Gastrocnemius medialis (tissue), 4 donors: ENCODE results near the gene PPP1R3D. TPM values are rescaled to one million over a fixed set of nuclear protein-coding genes. Genes with fewer than 3 reads are reported as not detected.
"Not testable (repeated sequence)": the region's sequence is repeated elsewhere in the genome, so short reads cannot be mapped to it uniquely, and the experiment has no call there.

ENCODE experiments used
- ATAC-seq, 2 donors: fragments of 150-250 bp; one replicate each; pipeline ENCODE4 v1.9.1; 2016
- DNase-seq, 2 donors: peaks; one replicate each; pipeline ENCODE4 v3.0.0-alpha.2; 2019
- H3K27ac ChIP-seq, 4 donors: fragments of 200-600 bp; sonication (generic); 1 replicate in 1 of 4; 2 replicates in 3 of 4; pipeline ENCODE4 v1.5.1; 2016 to 2018; ENCODE audit warnings: mild to moderate bottlenecking in 2 of 4, moderate library complexity in 1 of 4
- H3K27me3 ChIP-seq, 3 donors: fragments of 200-600 bp; sonication (generic) in 2 of 3; 1 replicate in 1 of 3; 2 replicates in 2 of 3; pipeline versions ENCODE4 v1.5.1 to v1.6.0; 2016 to 2019; ENCODE audit warnings: mild to moderate bottlenecking in 1 of 3, moderate library complexity in 1 of 3
- H3K36me3 ChIP-seq, 2 donors: fragments of 200-600 bp; sonication (generic) in 1 of 2; one replicate each; pipeline ENCODE4 v1.5.1; 2017 to 2018
- H3K4me1 ChIP-seq, 2 donors: fragments of 200-600 bp; sonication (generic) in 1 of 2; one replicate each; pipeline ENCODE4 v1.5.1; 2016 to 2017; ENCODE audit warnings: mild to moderate bottlenecking in 2 of 2
- H3K4me3 ChIP-seq, 4 donors: fragments of 200-600 bp; sonication (generic) in 3 of 4; 1 replicate in 1 of 4; 2 replicates in 3 of 4; pipeline ENCODE4 v1.5.1; 2016 to 2019; ENCODE audit warnings: mild to moderate bottlenecking in 2 of 4
- H3K9me3 ChIP-seq, 3 donors: fragments of 200-600 bp; sonication (generic) in 2 of 3; 1 replicate in 1 of 3; 2 replicates in 2 of 3; pipeline ENCODE4 v1.5.1; 2016 to 2019
- CTCF ChIP-seq, 5 experiments: fragments of 450-650 bp in 3 of 5; fragments of 200-600 bp in 2 of 5; sonication (generic) in 2 of 5; IDR thresholded peaks in 4 of 5; conservative IDR thresholded peaks in 1 of 5; 1 replicate in 4 of 5; 2 replicates in 1 of 5; pipeline ENCODE4 v1.5.1; 2016 to 2019; ENCODE audit warnings: antibody characterized with exemption in 5 of 5, mild to moderate bottlenecking in 3 of 5, moderate library complexity in 3 of 5
- POLR2A ChIP-seq, 2 donors: fragments of 450-650 bp; IDR thresholded peaks; one replicate each; pipeline ENCODE4 v1.6.1; 2017; ENCODE audit warnings: antibody characterized with exemption in 2 of 2, mild to moderate bottlenecking in 2 of 2, moderate library complexity in 2 of 2
- in situ Hi-C, 4 donors: fragments of 200-750 bp; cut with MboI; loops; one replicate each; pipeline versions ENCODE4 v1.15.0 to v1.8.0; 2017; ENCODE audit warnings: low sequenced_read_pairs in 4 of 4
- intact Hi-C: fragments of 100-400 bp; cut with DNase I; formaldehyde crosslinking; loops from one replicate; pipeline ENCODE4 v1.15.1; 2023; ENCODE audit warnings: low total_unique reads
- total RNA-seq, 4 donors: library from RNA; depleted of rRNA; stranded (reverse); fragments of >200 nt; gene quantifications; one replicate each; pipeline versions ENCODE4 v1.1.0 to v1.2.3, GENCODE V29; 2016

PPP1R3D gene
- total RNA-seq, 4 donors from 2014 or later, result 4.1 to 12.0 (median 10.8) TPM

GRCh38 chr20:59908855-59909254 is 31.2 kb downstream of the PPP1R3D start:
- Histone ChIP-seq H3K27me3 (no peaks in the 10 kb centered on the region), H3K9me3 (no peaks in the 10 kb centered on the region), H3K36me3 (no peaks in the 10 kb centered on the region), H3K27ac (no peak overlapping the region), H3K4me1 (no peaks in the 10 kb centered on the region), H3K4me3 (no peak overlapping the region)
- intact Hi-C loops, result no loop called here
- TF ChIP-seq POLR2A (IDR thresholded peaks at IDR 0.05) (no peak), CTCF (IDR thresholded peaks at IDR 0.05 in 4 of 5, conservative IDR thresholded peaks at IDR 0.05 in 1 of 5) (no peak)
- no peak for DNase-seq
- ATAC-seq, result no peak
- in situ Hi-C loops, result no loop called here

- intact Hi-C loops (no loop called here), in situ Hi-C loops (no loop called here)
- no peak for DNase-seq
- Histone ChIP-seq H3K9me3 (no peaks in the 10 kb centered on the region), H3K4me1 (no peaks in the 10 kb centered on the region), H3K27ac (no peak overlapping the region), H3K36me3 (no peaks in the 10 kb centered on the region), H3K4me3 (no peak overlapping the region), H3K27me3 (no peaks in the 10 kb centered on the region)
- TF ChIP-seq CTCF (IDR thresholded peaks at IDR 0.05 in 4 of 5, conservative IDR thresholded peaks at IDR 0.05 in 1 of 5) (no peak), POLR2A (IDR thresholded peaks at IDR 0.05) (no peak)
- ATAC-seq, result no peak
Measured at GRCh38 chr20:59903621-59904020, 36.5 kb downstream of the PPP1R3D start.

GRCh38 chr20:59902470-59902869 is 37.6 kb downstream of the PPP1R3D start:
- no peak overlapping the region for H3K27ac ChIP-seq
- TF ChIP-seq POLR2A (IDR thresholded peaks at IDR 0.05), result no peak
- TF ChIP-seq CTCF (IDR thresholded peaks at IDR 0.05 in 4 of 5, conservative IDR thresholded peaks at IDR 0.05 in 1 of 5), result no peak
- intact Hi-C loops, result no loop called here
- no peaks in the 10 kb centered on the region for H3K36me3 ChIP-seq
- in situ Hi-C loops, result no loop called here
- H3K9me3 ChIP-seq, result no peaks in the 10 kb centered on the region
- no peaks in the 10 kb centered on the region for H3K4me1 ChIP-seq
- no peak overlapping the region for H3K4me3 ChIP-seq
- H3K27me3 ChIP-seq, result no peaks in the 10 kb centered on the region
- no peak for DNase-seq
- ATAC-seq, result no peak

GRCh38 chr20:59895908-59896307 is 44.2 kb downstream of the PPP1R3D start:
- in situ Hi-C loops, result no loop called here
- no peaks in the 10 kb centered on the region for H3K4me1 ChIP-seq
- no peaks in the 10 kb centered on the region for H3K36me3 ChIP-seq
- DNase-seq, result no peak
- intact Hi-C loops, result no loop called here
- H3K27me3 ChIP-seq, result no peaks in the 10 kb centered on the region
- H3K9me3 ChIP-seq, result no peaks in the 10 kb centered on the region
- H3K4me3 ChIP-seq, result no peak overlapping the region
- TF ChIP-seq POLR2A (IDR thresholded peaks at IDR 0.05) (no peak), CTCF (IDR thresholded peaks at IDR 0.05 in 4 of 5, conservative IDR thresholded peaks at IDR 0.05 in 1 of 5) (no peak)
- H3K27ac ChIP-seq, result no peak overlapping the region
- no peak for ATAC-seq

GRCh38 chr20:59891581-59891980 is 48.5 kb downstream of the PPP1R3D start:
- in situ Hi-C loops, result no loop called here

DNA sequence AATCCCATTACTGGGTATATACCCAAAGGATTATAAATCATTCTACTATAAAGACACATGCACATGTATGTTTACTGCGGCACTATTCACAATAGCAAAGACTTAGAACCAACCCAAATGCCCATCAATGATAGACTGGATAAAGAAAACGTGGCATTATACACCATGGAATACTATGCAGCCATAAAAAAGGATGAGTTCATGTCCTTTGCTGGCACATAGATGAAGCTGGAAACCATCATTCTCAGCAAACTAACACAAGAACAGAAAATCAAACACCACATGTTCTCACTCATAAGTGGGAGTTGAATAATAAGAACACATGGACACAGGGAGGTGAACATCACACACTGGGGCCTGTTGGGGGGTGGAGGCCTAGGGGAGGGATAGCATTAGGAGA is 50.1 kb downstream of the PPP1R3D start:
- intact Hi-C loops, DNase-seq, ATAC-seq, H3K27ac ChIP-seq, in situ Hi-C loops, H3K4me3 ChIP-seq, H3K4me1 ChIP-seq, H3K9me3 ChIP-seq, H3K36me3 ChIP-seq, H3K27me3 ChIP-seq: not testable (repeated sequence)

More at GRCh38 chr20:59891581-59891980, 48.5 kb downstream of the PPP1R3D start:
- intact Hi-C loops, result no loop called here
- H3K27ac ChIP-seq, result no peak overlapping the region
- H3K27me3 ChIP-seq, result no peaks in the 10 kb centered on the region
- no peaks in the 10 kb centered on the region for H3K36me3 ChIP-seq
- no peak for TF ChIP-seq CTCF (IDR thresholded peaks at IDR 0.05 in 4 of 5, conservative IDR thresholded peaks at IDR 0.05 in 1 of 5)
- TF ChIP-seq POLR2A (IDR thresholded peaks at IDR 0.05), result no peak
- no peak overlapping the region for H3K4me3 ChIP-seq
- no peak for ATAC-seq
- H3K4me1 ChIP-seq, result no peaks in the 10 kb centered on the region
- DNase-seq, result no peak
- no peaks in the 10 kb centered on the region for H3K9me3 ChIP-seq
